ENCODE data around the gene CDK10.
"Not testable (repeated sequence)": the region's sequence is repeated elsewhere in the genome, so short reads cannot be mapped to it uniquely, and the experiment has no call there.

Gene CDK10

DNA sequence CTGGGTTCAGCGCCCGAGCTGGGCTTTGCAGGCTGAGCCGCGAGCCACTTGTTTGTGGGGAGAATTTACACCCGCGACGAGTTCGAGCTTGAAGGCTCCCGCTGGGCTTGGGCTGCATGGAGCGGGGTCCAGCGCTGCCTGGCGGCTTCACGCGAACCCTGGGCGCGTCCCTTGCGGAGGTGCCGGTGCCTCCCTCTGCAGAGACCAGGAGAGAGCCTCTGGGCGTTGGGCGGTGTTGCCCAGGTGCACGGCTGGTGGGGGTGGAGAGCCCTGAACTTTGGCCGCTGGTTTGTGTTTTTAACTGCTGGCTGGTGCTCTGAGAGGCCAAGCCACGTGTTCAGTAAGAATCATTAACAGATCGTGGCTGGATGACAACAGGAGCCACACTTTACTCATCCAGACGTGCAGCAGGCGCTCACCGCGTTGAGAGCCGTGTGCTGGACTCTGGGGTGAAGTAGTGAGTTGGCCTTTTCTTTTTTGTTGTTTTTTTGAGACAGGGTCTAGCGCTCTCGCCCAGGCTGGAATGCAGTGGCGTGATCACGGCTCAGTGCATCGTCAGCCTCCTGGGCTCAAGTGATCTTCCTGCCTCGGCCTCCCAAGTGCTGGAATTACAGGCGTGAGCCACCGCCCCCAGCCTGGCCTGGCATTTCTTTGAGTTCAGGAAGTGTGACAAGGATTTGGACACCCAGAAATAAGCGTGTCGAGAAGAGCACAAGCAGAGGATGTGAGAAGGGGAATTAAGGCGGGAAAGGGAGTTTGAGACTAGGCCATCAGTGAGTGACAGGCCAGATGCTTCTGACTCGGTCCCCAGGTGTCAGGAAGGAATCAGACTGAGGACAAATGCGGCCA, 827 bp downstream of the CDK10 start:
- Histone ChIP-seq H3K4me3 (replicated peaks; ENCODE audit: low read depth, low read length) (peak overlapping the region; percentile 68), H3K27me3 (replicated peaks; ENCODE audit: control insufficient read depth, insufficient read depth, low read length) (no peaks in the 10 kb centered on the region), H3K36me3 (ENCODE audit: control insufficient read depth, insufficient read depth, low read length) (peaks cover 19% of the 10 kb centered on the region)
- TF ChIP-seq, protein P1, sequence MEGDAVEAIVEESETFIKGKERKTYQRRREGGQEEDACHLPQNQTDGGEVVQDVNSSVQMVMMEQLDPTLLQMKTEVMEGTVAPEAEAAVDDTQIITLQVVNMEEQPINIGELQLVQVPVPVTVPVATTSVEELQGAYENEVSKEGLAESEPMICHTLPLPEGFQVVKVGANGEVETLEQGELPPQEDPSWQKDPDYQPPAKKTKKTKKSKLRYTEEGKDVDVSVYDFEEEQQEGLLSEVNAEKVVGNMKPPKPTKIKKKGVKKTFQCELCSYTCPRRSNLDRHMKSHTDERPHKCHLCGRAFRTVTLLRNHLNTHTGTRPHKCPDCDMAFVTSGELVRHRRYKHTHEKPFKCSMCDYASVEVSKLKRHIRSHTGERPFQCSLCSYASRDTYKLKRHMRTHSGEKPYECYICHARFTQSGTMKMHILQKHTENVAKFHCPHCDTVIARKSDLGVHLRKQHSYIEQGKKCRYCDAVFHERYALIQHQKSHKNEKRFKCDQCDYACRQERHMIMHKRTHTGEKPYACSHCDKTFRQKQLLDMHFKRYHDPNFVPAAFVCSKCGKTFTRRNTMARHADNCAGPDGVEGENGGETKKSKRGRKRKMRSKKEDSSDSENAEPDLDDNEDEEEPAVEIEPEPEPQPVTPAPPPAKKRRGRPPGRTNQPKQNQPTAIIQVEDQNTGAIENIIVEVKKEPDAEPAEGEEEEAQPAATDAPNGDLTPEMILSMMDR (IDR thresholded peaks at IDR 0.05; ENCODE audit: insufficient read depth, low read length, poor library complexity, severe bottlenecking) = no peak
- no peak for DNase-seq (ENCODE audit: extremely low read depth, insufficient read length)

DNA sequence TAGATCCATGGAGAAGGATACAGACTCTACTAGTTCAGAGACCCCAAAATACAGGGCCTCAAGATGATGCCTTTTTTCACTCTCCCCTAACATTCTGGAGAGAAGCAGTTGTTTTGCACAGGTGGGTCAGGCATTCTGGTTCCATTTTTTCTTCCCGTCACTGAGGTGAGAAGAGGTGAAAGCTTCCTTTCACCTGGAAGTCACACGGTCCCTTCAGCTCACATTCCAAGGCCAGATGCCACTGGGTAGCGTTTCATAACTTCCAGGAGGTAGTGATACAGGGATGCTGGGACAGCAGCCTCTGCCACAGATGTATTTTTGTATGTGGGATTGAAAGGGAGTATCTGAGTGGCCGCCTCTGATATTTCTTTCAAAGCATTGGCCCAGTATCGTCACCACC, 1.9 kb downstream of the CDK10 start:
- H3K36me3 ChIP-seq (ENCODE audit: control insufficient read depth, insufficient read depth, low read length) = peaks cover 23% of the 10 kb centered on the region
- H3K4me3 ChIP-seq (replicated peaks; ENCODE audit: low read depth, low read length) = no peak overlapping the region
- DNase-seq (ENCODE audit: extremely low read depth, insufficient read length) = no peak
- TF ChIP-seq, protein P1 (IDR thresholded peaks at IDR 0.05; ENCODE audit: insufficient read depth, low read length, poor library complexity, severe bottlenecking) = no peak
- no peaks in the 10 kb centered on the region for H3K27me3 ChIP-seq (replicated peaks; ENCODE audit: control insufficient read depth, insufficient read depth, low read length)

DNA sequence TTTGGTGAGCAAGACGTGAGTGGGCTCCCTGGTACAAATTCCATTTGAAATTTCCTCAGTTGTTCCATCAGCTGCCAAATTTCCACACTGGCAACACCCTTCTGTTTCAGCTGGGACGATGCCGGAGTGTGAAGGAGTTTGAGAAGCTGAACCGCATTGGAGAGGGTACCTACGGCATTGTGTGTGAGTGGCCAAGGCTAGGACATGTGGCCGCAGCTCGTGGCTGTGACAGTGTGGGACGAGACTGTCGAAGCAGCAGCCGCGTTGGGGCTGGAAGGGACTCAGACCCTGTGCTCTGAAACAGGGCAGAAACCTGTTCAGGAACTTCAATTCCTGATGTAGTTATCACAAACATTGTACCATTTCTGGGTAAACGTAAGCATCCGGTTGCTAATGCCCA, 2.7 kb downstream of the CDK10 start:
- DNase-seq (ENCODE audit: extremely low read depth, insufficient read length) = no peak
- H3K36me3 ChIP-seq (ENCODE audit: control insufficient read depth, insufficient read depth, low read length) = peaks cover 28% of the 10 kb centered on the region
- TF ChIP-seq, protein P1 (IDR thresholded peaks at IDR 0.05; ENCODE audit: insufficient read depth, low read length, poor library complexity, severe bottlenecking) = no peak
- H3K27me3 ChIP-seq (replicated peaks; ENCODE audit: control insufficient read depth, insufficient read depth, low read length) = no peaks in the 10 kb centered on the region
- no peak overlapping the region for H3K4me3 ChIP-seq (replicated peaks; ENCODE audit: low read depth, low read length)

DNA sequence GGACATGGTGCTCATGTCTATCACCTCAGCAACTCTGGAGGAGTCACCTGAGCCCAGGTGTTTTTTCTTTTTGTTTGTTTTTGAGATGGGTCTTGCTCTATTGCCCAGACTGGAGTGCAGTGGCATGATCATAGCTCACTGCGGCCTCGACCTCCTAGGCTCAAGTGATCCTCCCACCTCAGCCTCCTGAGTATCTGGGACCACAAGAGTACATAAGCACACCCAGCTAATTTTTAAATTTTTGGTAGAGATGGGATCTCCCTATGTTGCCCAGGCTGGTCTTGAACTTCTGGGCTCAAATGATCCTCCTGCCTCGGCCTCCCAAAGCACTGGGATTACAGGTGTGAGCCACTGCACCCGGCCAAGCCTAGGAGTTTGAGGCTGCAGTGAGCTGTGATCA, 3.1 kb downstream of the CDK10 start:
- not testable (repeated sequence) for DNase-seq (ENCODE audit: extremely low read depth, insufficient read length); H3K27me3 ChIP-seq (replicated peaks; ENCODE audit: control insufficient read depth, insufficient read depth, low read length); H3K4me3 ChIP-seq (replicated peaks; ENCODE audit: low read depth, low read length)
- H3K36me3 ChIP-seq (ENCODE audit: control insufficient read depth, insufficient read depth, low read length) = peaks cover 32% of the 10 kb centered on the region

DNA sequence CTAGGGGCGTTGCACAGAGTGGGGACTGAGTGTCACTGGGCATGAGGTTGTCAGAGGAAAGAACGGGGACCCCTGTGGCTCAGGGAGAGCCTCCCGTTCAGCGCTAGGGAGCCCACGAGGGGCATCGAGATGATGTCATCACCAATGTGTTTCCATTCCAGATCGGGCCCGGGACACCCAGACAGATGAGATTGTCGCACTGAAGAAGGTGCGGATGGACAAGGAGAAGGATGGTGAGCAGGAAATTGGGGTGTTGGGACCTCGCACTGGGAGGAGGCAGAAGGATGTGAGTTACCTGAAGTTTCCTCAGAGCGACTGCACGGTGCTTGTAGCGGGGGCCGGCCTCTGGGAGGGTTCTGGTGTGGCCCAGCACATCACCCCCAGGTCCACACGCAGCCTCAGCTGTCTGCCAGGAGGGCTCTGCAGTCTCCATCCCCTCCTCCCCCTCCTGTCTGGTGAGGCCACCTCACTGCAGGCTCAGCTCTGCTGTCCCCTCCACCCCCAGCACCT, 4.0 kb downstream of the CDK10 start:
- Histone ChIP-seq H3K27me3 (replicated peaks; ENCODE audit: control insufficient read depth, insufficient read depth, low read length) (no peaks in the 10 kb centered on the region), H3K4me3 (replicated peaks; ENCODE audit: low read depth, low read length) (no peak overlapping the region), H3K36me3 (ENCODE audit: control insufficient read depth, insufficient read depth, low read length) (peaks cover 33% of the 10 kb centered on the region)
- TF ChIP-seq, protein P1 (IDR thresholded peaks at IDR 0.05; ENCODE audit: insufficient read depth, low read length, poor library complexity, severe bottlenecking) = no peak
- no peak for DNase-seq (ENCODE audit: extremely low read depth, insufficient read length)

DNA sequence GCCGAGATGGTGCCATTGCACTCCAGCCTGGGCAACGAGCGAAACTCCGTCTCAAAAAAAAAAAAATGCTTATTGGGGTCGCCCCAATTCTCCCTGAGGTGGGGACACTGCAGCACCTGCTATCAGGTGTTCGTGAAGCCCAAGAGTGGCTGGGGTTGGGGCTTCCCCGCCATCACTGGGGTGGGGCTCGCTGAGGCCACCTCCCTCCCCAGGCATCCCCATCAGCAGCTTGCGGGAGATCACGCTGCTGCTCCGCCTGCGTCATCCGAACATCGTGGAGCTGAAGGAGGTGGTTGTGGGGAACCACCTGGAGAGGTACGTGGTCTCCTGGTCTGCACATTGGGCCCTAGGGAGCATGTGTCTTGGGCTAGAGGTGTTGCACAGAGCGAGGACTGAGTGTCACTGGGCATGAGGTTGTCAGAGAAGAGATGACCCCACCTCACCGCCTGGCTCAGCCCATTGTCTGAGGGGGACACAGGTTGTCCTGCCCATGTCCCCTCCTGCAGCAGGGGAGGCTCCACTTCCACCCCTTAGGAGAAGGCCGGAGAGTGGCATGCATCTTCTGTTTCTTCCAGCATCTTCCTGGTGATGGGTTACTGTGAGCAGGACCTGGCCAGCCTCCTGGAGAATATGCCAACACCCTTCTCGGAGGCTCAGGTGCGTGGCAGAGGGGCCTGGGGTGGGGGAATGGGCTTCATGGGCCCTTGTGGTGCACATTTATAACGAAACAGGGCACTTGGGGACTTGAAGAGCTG, 4.9 kb downstream of the CDK10 start:
- no peak for DNase-seq (ENCODE audit: extremely low read depth, insufficient read length)
- TF ChIP-seq, protein P1 (IDR thresholded peaks at IDR 0.05; ENCODE audit: insufficient read depth, low read length, poor library complexity, severe bottlenecking) = no peak
- no peak overlapping the region for H3K4me3 ChIP-seq (replicated peaks; ENCODE audit: low read depth, low read length)
- H3K36me3 ChIP-seq (ENCODE audit: control insufficient read depth, insufficient read depth, low read length) = peaks cover 30% of the 10 kb centered on the region
- no peaks in the 10 kb centered on the region for H3K27me3 ChIP-seq (replicated peaks; ENCODE audit: control insufficient read depth, insufficient read depth, low read length)

Measured in GM06990 (cell line).